WTC11 (cell line): Measurements from ENCODE around the gene DHFR2. TPM values are rescaled to one million over a fixed set of nuclear protein-coding genes. Genes with fewer than 3 reads are reported as not detected.

Experiments
- ATAC-seq: fragments of 200-7000 bp; cut with Tn5 transposase; 2 replicates; pipeline ENCODE4 v1.10.0; 2021; ENCODE audit warnings: mild to moderate bottlenecking, moderate library complexity
- CTCF ChIA-PET: fragments of 300-600 bp; sonication (Branson Sonifier 250); formaldehyde crosslinking; loops from one replicate; lab custom pipeline; 2021; ENCODE audit warnings: antibody characterized with exemption; lab: Charles Lee
- POLR2A ChIA-PET: fragments of 350-600 bp; sonication (Branson Sonifier 250); formaldehyde crosslinking; loops from one replicate; lab custom pipeline; 2021; ENCODE audit warnings: antibody characterized with exemption; lab: Charles Lee
- DNase-seq: peaks from one replicate; pipeline ENCODE4 v3.0.0; 2021; ENCODE audit warnings: low spot score
- H3K27ac Mint-ChIP-seq: 2 replicates; pipeline ENCODE4 v1.8.0; 2021; ENCODE audit warnings: mixed read lengths
- H3K27me3 Mint-ChIP-seq: 2 replicates; pipeline ENCODE4 v1.8.0; 2021; ENCODE audit warnings: low read depth, mild to moderate bottlenecking, moderate library complexity, mixed read lengths
- H3K36me3 Mint-ChIP-seq: 2 replicates; pipeline ENCODE4 v1.8.0; 2021; ENCODE audit warnings: mixed read lengths
- H3K4me1 Mint-ChIP-seq: 2 replicates; pipeline ENCODE4 v1.8.0; 2022; ENCODE audit warnings: mixed read lengths
- H3K4me3 Mint-ChIP-seq: 2 replicates; pipeline ENCODE4 v1.8.0; 2021; ENCODE audit warnings: mild to moderate bottlenecking, moderate library complexity, mixed read lengths
- H3K9me3 Mint-ChIP-seq: 2 replicates; pipeline ENCODE4 v1.8.0; 2021; ENCODE audit warnings: mixed read lengths
- FOXK1 ChIP-seq: sonication (generic); formaldehyde crosslinking; IDR thresholded peaks from 2 replicates; pipeline ENCODE4 v1.8.0; 2022; ENCODE audit warnings: mild to moderate bottlenecking, moderate library complexity, missing genetic modification reagents
- GABPB1 ChIP-seq: sonication (generic); formaldehyde crosslinking; IDR thresholded peaks from 2 replicates; pipeline ENCODE4 v1.8.1; 2023; ENCODE audit warnings: mild to moderate bottlenecking, missing genetic modification reagents
- NR2C2 ChIP-seq: sonication (generic); formaldehyde crosslinking; IDR thresholded peaks from 2 replicates; pipeline ENCODE4 v1.8.0; 2022; ENCODE audit warnings: mild to moderate bottlenecking, missing genetic modification reagents
- NR3C1 ChIP-seq: sonication (generic); formaldehyde crosslinking; conservative IDR thresholded peaks from 2 replicates; pipeline ENCODE4 v1.8.1; 2023; ENCODE audit warnings: low read depth, mild to moderate bottlenecking, missing genetic modification reagents
- OVOL2 ChIP-seq: fragments of 250-450 bp; sonication (Bioruptor Pico); IDR thresholded peaks from 2 replicates; pipeline ENCODE4 v1.9.0; 2021; ENCODE audit warnings: mild to moderate bottlenecking, borderline replicate concordance
- PRRX2 ChIP-seq: fragments of 250-450 bp; sonication (Bioruptor Pico); IDR thresholded peaks from 2 replicates; pipeline ENCODE4 v1.8.0; 2021; ENCODE audit warnings: mild to moderate bottlenecking
- TCF7 ChIP-seq: sonication (generic); formaldehyde crosslinking; IDR thresholded peaks from 2 replicates; pipeline ENCODE4 v1.8.0; 2022; ENCODE audit warnings: mild to moderate bottlenecking, low read depth, missing genetic modification reagents, moderate library complexity
- TEAD1 ChIP-seq: sonication (generic); formaldehyde crosslinking; IDR thresholded peaks from 2 replicates; pipeline ENCODE4 v1.8.0; 2022; ENCODE audit warnings: mild to moderate bottlenecking, missing genetic modification reagents
- ZBTB21 ChIP-seq: sonication (generic); formaldehyde crosslinking; IDR thresholded peaks from 2 replicates; pipeline ENCODE4 v1.8.1; 2023; ENCODE audit warnings: mild to moderate bottlenecking, missing genetic modification reagents, borderline replicate concordance
- ZNF219 ChIP-seq: sonication (generic); formaldehyde crosslinking; IDR thresholded peaks from 2 replicates; pipeline ENCODE4 v1.8.0; 2023; ENCODE audit warnings: missing genetic modification reagents, mild to moderate bottlenecking, borderline replicate concordance
- total RNA-seq: library from RNA; stranded (reverse); gene quantifications from 3 replicates; pipeline ENCODE4 v1.2.3, GENCODE V29; 2021
- TF ChIP-seq, protein P1 (sequence below): fragments of 250-450 bp; sonication (Bioruptor Pico); IDR thresholded peaks from 2 replicates; pipeline ENCODE4 v1.9.0; 2021; ENCODE audit warnings: mild to moderate bottlenecking
- TF ChIP-seq, protein P2 (sequence below): sonication (generic); formaldehyde crosslinking; conservative IDR thresholded peaks from 2 replicates; pipeline ENCODE4 v1.8.1; 2022; ENCODE audit warnings: mild to moderate bottlenecking, missing genetic modification reagents
- TF ChIP-seq, protein P3 (sequence below): sonication (generic); formaldehyde crosslinking; IDR thresholded peaks from 2 replicates; pipeline ENCODE4 v1.8.0; 2022; ENCODE audit warnings: mild to moderate bottlenecking, missing genetic modification reagents
- TF ChIP-seq, protein P4 (sequence below): sonication (generic); formaldehyde crosslinking; IDR thresholded peaks from 2 replicates; pipeline ENCODE4 v1.8.1; 2023; ENCODE audit warnings: mild to moderate bottlenecking, missing genetic modification reagents
- TF ChIP-seq, protein P5 (sequence below): fragments of 200-600 bp; IDR thresholded peaks from 2 replicates; pipeline ENCODE4 v1.8.0; 2022; ENCODE audit warnings: antibody characterized with exemption
- TF ChIP-seq, protein P6 (sequence below): fragments of 250-450 bp; sonication (Bioruptor Pico); IDR thresholded peaks from 2 replicates; pipeline ENCODE4 v1.9.0; 2021; ENCODE audit warnings: moderate library complexity, mild to moderate bottlenecking, inconsistent platforms, borderline replicate concordance
- TF ChIP-seq, protein P7 (sequence below): sonication (generic); formaldehyde crosslinking; IDR thresholded peaks from 2 replicates; pipeline ENCODE4 v1.8.1; 2022; ENCODE audit warnings: low read depth, mild to moderate bottlenecking, moderate library complexity, missing genetic modification reagents, borderline replicate concordance

Gene DHFR2
- total RNA-seq, 1 experiment from 2014 or later: 2.7 TPM

DNA sequence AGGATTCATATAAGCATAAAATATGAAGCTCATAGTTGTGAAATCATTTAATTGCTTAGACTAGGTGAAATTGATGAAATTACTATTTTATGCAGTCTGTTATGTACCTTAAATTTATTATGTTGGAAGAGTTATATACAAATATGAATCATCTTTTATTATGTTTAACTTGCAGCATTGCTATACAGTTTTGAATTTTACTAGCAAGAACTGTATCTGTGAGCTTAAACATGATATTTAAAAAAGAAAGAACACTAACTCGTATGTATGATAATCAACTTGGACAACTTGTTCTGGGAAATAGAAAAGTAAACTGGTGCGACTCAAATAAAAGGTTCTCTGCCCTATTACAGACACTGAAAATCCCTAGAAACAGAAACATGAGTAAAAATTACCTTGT is 36.1 kb downstream of the DHFR2 start:
- no peaks in the 10 kb centered on the region for H3K36me3 Mint-ChIP-seq
- no peak overlapping the region for H3K27ac Mint-ChIP-seq
- H3K4me3 Mint-ChIP-seq: no peak overlapping the region
- H3K27me3 Mint-ChIP-seq: no peaks in the 10 kb centered on the region
- DNase-seq (no peak), ATAC-seq (no peak)
- no peaks in the 10 kb centered on the region for H3K9me3 Mint-ChIP-seq
- H3K4me1 Mint-ChIP-seq: peaks cover 7% of the 10 kb centered on the region
- ChIA-PET POLR2A (no interaction called here), CTCF (no interaction called here)
- TF ChIP-seq FOXK1 (CRISPR knock-in tag) (no peak), OVOL2 (CRISPR knock-in tag) (no peak), TEAD1 (CRISPR knock-in tag) (no peak), NR3C1 (CRISPR knock-in tag) (no peak), ZBTB21 (no peak), PRRX2 (CRISPR knock-in tag) (no peak), GABPB1 (CRISPR knock-in tag) (no peak), NR2C2 (CRISPR knock-in tag) (no peak), TCF7 (CRISPR knock-in tag) (no peak), ZNF219 (no peak)
- TF ChIP-seq, protein P1, sequence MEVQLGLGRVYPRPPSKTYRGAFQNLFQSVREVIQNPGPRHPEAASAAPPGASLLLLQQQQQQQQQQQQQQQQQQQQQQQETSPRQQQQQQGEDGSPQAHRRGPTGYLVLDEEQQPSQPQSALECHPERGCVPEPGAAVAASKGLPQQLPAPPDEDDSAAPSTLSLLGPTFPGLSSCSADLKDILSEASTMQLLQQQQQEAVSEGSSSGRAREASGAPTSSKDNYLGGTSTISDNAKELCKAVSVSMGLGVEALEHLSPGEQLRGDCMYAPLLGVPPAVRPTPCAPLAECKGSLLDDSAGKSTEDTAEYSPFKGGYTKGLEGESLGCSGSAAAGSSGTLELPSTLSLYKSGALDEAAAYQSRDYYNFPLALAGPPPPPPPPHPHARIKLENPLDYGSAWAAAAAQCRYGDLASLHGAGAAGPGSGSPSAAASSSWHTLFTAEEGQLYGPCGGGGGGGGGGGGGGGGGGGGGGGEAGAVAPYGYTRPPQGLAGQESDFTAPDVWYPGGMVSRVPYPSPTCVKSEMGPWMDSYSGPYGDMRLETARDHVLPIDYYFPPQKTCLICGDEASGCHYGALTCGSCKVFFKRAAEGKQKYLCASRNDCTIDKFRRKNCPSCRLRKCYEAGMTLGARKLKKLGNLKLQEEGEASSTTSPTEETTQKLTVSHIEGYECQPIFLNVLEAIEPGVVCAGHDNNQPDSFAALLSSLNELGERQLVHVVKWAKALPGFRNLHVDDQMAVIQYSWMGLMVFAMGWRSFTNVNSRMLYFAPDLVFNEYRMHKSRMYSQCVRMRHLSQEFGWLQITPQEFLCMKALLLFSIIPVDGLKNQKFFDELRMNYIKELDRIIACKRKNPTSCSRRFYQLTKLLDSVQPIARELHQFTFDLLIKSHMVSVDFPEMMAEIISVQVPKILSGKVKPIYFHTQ (CRISPR knock-in tag): no peak
- TF ChIP-seq, protein P2, sequence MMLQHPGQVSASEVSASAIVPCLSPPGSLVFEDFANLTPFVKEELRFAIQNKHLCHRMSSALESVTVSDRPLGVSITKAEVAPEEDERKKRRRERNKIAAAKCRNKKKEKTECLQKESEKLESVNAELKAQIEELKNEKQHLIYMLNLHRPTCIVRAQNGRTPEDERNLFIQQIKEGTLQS (CRISPR knock-in tag): no peak
- TF ChIP-seq, protein P3, sequence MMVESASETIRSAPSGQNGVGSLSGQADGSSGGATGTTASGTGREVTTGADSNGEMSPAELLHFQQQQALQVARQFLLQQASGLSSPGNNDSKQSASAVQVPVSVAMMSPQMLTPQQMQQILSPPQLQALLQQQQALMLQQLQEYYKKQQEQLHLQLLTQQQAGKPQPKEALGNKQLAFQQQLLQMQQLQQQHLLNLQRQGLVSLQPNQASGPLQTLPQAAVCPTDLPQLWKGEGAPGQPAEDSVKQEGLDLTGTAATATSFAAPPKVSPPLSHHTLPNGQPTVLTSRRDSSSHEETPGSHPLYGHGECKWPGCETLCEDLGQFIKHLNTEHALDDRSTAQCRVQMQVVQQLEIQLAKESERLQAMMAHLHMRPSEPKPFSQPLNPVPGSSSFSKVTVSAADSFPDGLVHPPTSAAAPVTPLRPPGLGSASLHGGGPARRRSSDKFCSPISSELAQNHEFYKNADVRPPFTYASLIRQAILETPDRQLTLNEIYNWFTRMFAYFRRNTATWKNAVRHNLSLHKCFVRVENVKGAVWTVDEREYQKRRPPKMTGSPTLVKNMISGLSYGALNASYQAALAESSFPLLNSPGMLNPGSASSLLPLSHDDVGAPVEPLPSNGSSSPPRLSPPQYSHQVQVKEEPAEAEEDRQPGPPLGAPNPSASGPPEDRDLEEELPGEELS (CRISPR knock-in tag): no peak
- TF ChIP-seq, protein P4, sequence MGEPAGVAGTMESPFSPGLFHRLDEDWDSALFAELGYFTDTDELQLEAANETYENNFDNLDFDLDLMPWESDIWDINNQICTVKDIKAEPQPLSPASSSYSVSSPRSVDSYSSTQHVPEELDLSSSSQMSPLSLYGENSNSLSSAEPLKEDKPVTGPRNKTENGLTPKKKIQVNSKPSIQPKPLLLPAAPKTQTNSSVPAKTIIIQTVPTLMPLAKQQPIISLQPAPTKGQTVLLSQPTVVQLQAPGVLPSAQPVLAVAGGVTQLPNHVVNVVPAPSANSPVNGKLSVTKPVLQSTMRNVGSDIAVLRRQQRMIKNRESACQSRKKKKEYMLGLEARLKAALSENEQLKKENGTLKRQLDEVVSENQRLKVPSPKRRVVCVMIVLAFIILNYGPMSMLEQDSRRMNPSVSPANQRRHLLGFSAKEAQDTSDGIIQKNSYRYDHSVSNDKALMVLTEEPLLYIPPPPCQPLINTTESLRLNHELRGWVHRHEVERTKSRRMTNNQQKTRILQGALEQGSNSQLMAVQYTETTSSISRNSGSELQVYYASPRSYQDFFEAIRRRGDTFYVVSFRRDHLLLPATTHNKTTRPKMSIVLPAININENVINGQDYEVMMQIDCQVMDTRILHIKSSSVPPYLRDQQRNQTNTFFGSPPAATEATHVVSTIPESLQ (CRISPR knock-in tag): no peak
- TF ChIP-seq, protein P5, sequence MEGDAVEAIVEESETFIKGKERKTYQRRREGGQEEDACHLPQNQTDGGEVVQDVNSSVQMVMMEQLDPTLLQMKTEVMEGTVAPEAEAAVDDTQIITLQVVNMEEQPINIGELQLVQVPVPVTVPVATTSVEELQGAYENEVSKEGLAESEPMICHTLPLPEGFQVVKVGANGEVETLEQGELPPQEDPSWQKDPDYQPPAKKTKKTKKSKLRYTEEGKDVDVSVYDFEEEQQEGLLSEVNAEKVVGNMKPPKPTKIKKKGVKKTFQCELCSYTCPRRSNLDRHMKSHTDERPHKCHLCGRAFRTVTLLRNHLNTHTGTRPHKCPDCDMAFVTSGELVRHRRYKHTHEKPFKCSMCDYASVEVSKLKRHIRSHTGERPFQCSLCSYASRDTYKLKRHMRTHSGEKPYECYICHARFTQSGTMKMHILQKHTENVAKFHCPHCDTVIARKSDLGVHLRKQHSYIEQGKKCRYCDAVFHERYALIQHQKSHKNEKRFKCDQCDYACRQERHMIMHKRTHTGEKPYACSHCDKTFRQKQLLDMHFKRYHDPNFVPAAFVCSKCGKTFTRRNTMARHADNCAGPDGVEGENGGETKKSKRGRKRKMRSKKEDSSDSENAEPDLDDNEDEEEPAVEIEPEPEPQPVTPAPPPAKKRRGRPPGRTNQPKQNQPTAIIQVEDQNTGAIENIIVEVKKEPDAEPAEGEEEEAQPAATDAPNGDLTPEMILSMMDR: no peak
- TF ChIP-seq, protein P6, sequence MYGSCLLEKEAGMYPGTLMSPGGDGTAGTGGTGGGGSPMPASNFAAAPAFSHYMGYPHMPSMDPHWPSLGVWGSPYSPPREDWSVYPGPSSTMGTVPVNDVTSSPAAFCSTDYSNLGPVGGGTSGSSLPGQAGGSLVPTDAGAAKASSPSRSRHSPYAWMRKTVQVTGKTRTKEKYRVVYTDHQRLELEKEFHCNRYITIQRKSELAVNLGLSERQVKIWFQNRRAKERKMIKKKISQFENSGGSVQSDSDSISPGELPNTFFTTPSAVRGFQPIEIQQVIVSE (CRISPR knock-in tag): no peak
- TF ChIP-seq, protein P7, sequence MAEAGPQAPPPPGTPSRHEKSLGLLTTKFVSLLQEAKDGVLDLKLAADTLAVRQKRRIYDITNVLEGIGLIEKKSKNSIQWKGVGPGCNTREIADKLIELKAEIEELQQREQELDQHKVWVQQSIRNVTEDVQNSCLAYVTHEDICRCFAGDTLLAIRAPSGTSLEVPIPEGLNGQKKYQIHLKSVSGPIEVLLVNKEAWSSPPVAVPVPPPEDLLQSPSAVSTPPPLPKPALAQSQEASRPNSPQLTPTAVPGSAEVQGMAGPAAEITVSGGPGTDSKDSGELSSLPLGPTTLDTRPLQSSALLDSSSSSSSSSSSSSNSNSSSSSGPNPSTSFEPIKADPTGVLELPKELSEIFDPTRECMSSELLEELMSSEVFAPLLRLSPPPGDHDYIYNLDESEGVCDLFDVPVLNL (CRISPR knock-in tag): no peak
- TF ChIP-seq, all 79 proteins: peak for 0
